K562 (cell line): ENCODE data around the gene IP6K2. TPM values are rescaled to one million over a fixed set of nuclear protein-coding genes. Genes with fewer than 3 reads are reported as not detected.

Experiments
- ARID1B ChIP-seq: fragments of 450-650 bp; IDR thresholded peaks from 2 replicates; pipeline ENCODE4 v1.6.1; 2016; ENCODE audit warnings: antibody characterized with exemption, mild to moderate bottlenecking, inconsistent platforms
- CREM ChIP-seq: IDR thresholded peaks from 2 replicates; pipeline ENCODE4 v1.6.1; 2014; ENCODE audit warnings: antibody characterized with exemption, low read depth
- DMBX1 ChIP-seq: fragments of 250-450 bp; sonication (Bioruptor Pico); IDR thresholded peaks from 2 replicates; pipeline ENCODE4 v1.8.0; 2022; ENCODE audit warnings: inconsistent platforms, mild to moderate bottlenecking, moderate library complexity, borderline replicate concordance
- E2F6 ChIP-seq, 2 experiments: IDR thresholded peaks; 2 replicates each; pipeline ENCODE4 v1.6.1; 2011; ENCODE audit warnings: borderline replicate concordance in 1 of 2, control low read depth in 1 of 2, low read depth in 1 of 2, low read length in 1 of 2, mild to moderate bottlenecking in 1 of 2, mixed read lengths in 1 of 2, moderate library complexity in 1 of 2; ENCODE audit not compliant: insufficient read depth in 1 of 2, insufficient read length in 1 of 2, poor library complexity in 1 of 2, severe bottlenecking in 1 of 2; ENCODE audit errors: extremely low read depth in 1 of 2
- GATA2 ChIP-seq: sonication (generic); formaldehyde crosslinking; IDR thresholded peaks from 2 replicates; pipeline ENCODE4 v1.4.0; 2020; ENCODE audit warnings: mild to moderate bottlenecking, missing genetic modification reagents
- GATAD2B ChIP-seq: fragments of 450-650 bp; IDR thresholded peaks from 2 replicates; pipeline ENCODE4 v1.6.1; 2017; ENCODE audit warnings: mild to moderate bottlenecking, borderline replicate concordance
- HBP1 ChIP-seq: fragments of 450-650 bp; formaldehyde crosslinking; IDR thresholded peaks from 2 replicates; pipeline ENCODE4 v1.4.0; 2022; ENCODE audit warnings: missing genetic modification characterization
- PHF8 ChIP-seq: fragments of 200-600 bp; sonication (generic); IDR thresholded peaks from 2 replicates; pipeline ENCODE4 v1.6.1; 2012; ENCODE audit warnings: mixed run types, mild to moderate bottlenecking, inconsistent platforms, low read length, moderate library complexity, borderline replicate concordance
- POLR2AphosphoS5 ChIP-seq: IDR thresholded peaks from 2 replicates; pipeline ENCODE4 v1.6.1; 2011; ENCODE audit warnings: mild to moderate bottlenecking, low read depth, low read length, moderate library complexity; ENCODE audit not compliant: control insufficient read depth, insufficient read depth
- SMAD1 ChIP-seq: fragments of 150-350 bp; IDR thresholded peaks from 2 replicates; pipeline ENCODE4 v1.6.1; 2014; ENCODE audit warnings: low read length, low read depth; ENCODE audit not compliant: partially characterized antibody
- TARDBP ChIP-seq: fragments of 450-650 bp; IDR thresholded peaks from 2 replicates; pipeline ENCODE4 v1.6.1; 2016
- ZNF12 ChIP-seq: sonication (generic); formaldehyde crosslinking; IDR thresholded peaks from 2 replicates; pipeline ENCODE4 v1.4.0; 2020; ENCODE audit warnings: mild to moderate bottlenecking, missing genetic modification reagents
- polyA plus RNA-seq, 8 experiments: library from polyadenylated mRNA; depleted of rRNA in 4 of 8; stranded (reverse) in 5 of 8; unstranded in 3 of 8; fragments of >200 nt; fragmentation: Nextera tagmentation in 2 of 8; fragmentation: Illumina TruSeq in 1 of 8; extraction: Ambion mirVana in 2 of 8; extraction: Trizol in 1 of 8; gene quantifications; 2 replicates each; pipeline versions ENCODE4 v1.2.1 to v1.2.3, GENCODE V29; 2011 to 2014; ENCODE audit warnings: inconsistent platforms in 1 of 8, missing spikeins in 1 of 8
- total RNA-seq, 7 experiments: library from RNA; depleted of rRNA in 6 of 7; stranded (reverse); fragments of >200 nt in 6 of 7; fragmentation: Illumina TruSeq in 2 of 7; extraction: Trizol in 2 of 7; gene quantifications; 2 replicates each; pipeline versions ENCODE4 v1.2.1 to v1.2.3, GENCODE V29; 2011 to 2021; ENCODE audit warnings: low replicate concordance in 1 of 7
- TF ChIP-seq, protein P1 (sequence below): fragments of 250-450 bp; sonication (Bioruptor Pico); IDR thresholded peaks from 2 replicates; pipeline ENCODE4 v1.5.0; 2020; ENCODE audit warnings: mild to moderate bottlenecking, borderline replicate concordance
- TF ChIP-seq, protein P2 (sequence below): fragments of 250-450 bp; sonication (Bioruptor Pico); IDR thresholded peaks from 2 replicates; pipeline ENCODE4 v1.8.0; 2021; ENCODE audit warnings: moderate library complexity, mild to moderate bottlenecking, inconsistent platforms
- TF ChIP-seq, protein P3 (sequence below): fragments of 250-450 bp; sonication (Bioruptor Pico); IDR thresholded peaks from 2 replicates; pipeline ENCODE4 v1.4.0; 2020; ENCODE audit warnings: mild to moderate bottlenecking

Gene IP6K2
- total and polyA plus RNA-seq, 9 of the 15 experiments (the other 6 are each of a cell fraction or from before 2014, with no cell fraction given), result 19.6 to 78.1 (median 48.0) TPM

DNA sequence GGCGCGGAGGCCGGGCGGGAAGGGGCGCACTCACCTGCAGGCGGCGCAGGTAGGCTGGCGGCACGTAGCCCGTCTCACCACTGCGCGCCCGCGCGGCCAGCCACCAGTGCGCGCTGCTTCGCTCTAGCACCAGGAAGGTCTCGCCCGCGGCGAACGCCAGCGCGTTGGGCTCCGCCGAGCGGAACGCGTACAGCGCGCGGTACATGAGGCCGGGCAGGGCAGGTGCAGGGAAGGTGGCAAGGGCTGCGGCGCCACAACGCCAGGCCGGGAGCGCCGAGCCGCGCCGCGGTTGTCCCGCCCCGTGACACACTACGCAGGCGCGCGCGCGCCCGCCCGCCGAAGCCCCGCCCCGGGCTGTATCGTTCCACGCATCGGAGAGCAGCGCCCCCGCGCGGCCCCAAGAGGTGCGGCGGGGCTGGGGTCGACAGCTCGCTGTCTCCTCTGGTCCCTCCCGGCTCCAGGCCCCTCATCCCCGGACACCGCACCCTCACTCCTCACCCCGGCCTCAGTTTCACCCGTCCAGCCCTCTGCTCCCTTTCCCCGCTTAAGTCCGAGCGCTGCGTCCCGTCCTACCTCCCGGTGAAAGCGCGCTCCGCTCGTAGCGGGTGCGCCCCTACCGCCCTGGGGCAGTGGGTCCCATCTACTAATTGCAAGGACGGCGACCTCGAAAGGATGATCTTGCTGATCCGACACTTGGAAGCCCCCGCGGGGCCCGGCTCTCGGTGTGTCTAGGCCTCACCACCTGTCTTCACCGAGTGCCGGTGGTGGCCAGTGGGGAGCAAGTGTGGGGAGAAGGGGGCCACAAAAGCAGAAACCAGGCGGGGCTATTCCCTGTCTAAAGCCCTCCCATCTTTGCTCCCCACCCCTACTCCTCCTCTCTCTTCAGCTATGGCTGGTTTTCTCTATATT lies 31.2 kb downstream of the IP6K2 start, which contains the start of gene NCKIPSD (continued):
- TF ChIP-seq, protein P1, sequence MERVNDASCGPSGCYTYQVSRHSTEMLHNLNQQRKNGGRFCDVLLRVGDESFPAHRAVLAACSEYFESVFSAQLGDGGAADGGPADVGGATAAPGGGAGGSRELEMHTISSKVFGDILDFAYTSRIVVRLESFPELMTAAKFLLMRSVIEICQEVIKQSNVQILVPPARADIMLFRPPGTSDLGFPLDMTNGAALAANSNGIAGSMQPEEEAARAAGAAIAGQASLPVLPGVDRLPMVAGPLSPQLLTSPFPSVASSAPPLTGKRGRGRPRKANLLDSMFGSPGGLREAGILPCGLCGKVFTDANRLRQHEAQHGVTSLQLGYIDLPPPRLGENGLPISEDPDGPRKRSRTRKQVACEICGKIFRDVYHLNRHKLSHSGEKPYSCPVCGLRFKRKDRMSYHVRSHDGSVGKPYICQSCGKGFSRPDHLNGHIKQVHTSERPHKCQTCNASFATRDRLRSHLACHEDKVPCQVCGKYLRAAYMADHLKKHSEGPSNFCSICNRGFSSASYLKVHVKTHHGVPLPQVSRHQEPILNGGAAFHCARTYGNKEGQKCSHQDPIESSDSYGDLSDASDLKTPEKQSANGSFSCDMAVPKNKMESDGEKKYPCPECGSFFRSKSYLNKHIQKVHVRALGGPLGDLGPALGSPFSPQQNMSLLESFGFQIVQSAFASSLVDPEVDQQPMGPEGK, result no peak
- TF ChIP-seq GATAD2B (no peak), E2F6 (IDR thresholded peaks at IDR 0.05; ENCODE audit: borderline replicate concordance in 1 of 2, extremely low read depth in 1 of 2, insufficient read depth in 1 of 2, insufficient read length in 1 of 2, low read depth in 1 of 2, low read length in 1 of 2, poor library complexity in 1 of 2, severe bottlenecking in 1 of 2) (peak in 1 of 2 experiments; percentile 8), HBP1 (CRISPR knock-in tag) (no peak), CREM (peak; percentile 63), SMAD1 (no peak), ZNF12 (no peak), DMBX1 (CRISPR knock-in tag) (no peak), ARID1B (no peak), PHF8 (peak; percentile 92; the same call in 1 of the 2 replicates), POLR2AphosphoS5 (peak; percentile 26; the same call in 1 of the 2 replicates), TARDBP (0 out of 2 replicates have a peak, but pooled peaks have one; percentile 41), GATA2 (CRISPR knock-in tag) (peak; percentile 91)
- TF ChIP-seq, protein P2, sequence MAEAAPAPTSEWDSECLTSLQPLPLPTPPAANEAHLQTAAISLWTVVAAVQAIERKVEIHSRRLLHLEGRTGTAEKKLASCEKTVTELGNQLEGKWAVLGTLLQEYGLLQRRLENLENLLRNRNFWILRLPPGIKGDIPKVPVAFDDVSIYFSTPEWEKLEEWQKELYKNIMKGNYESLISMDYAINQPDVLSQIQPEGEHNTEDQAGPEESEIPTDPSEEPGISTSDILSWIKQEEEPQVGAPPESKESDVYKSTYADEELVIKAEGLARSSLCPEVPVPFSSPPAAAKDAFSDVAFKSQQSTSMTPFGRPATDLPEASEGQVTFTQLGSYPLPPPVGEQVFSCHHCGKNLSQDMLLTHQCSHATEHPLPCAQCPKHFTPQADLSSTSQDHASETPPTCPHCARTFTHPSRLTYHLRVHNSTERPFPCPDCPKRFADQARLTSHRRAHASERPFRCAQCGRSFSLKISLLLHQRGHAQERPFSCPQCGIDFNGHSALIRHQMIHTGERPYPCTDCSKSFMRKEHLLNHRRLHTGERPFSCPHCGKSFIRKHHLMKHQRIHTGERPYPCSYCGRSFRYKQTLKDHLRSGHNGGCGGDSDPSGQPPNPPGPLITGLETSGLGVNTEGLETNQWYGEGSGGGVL (CRISPR knock-in tag), result no peak
- TF ChIP-seq, protein P3, sequence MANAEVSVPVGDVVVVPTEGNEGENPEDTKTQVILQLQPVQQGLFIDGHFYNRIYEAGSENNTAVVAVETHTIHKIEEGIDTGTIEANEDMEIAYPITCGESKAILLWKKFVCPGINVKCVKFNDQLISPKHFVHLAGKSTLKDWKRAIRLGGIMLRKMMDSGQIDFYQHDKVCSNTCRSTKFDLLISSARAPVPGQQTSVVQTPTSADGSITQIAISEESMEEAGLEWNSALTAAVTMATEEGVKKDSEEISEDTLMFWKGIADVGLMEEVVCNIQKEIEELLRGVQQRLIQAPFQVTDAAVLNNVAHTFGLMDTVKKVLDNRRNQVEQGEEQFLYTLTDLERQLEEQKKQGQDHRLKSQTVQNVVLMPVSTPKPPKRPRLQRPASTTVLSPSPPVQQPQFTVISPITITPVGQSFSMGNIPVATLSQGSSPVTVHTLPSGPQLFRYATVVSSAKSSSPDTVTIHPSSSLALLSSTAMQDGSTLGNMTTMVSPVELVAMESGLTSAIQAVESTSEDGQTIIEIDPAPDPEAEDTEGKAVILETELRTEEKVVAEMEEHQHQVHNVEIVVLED (CRISPR knock-in tag), result peak; percentile 65
